PC-9 (cell line): Measurements from ENCODE around the gene RNF220.

Experiments
- EZH2 ChIP-seq: fragments of 200-600 bp; sonication (generic); IDR thresholded peaks from 2 replicates; pipeline ENCODE4 v1.8.0; 2017; ENCODE audit warnings: antibody characterized with exemption, low read depth
- TF ChIP-seq, protein P1 (sequence below): fragments of 200-600 bp; sonication (generic); conservative IDR thresholded peaks from 2 replicates; pipeline ENCODE4 v1.6.1; 2017; ENCODE audit warnings: mixed run types, antibody characterized with exemption, mild to moderate bottlenecking, moderate library complexity

GRCh38 chr1:44571712-44572571 lies 166.9 kb downstream of the RNF220 start:
- TF ChIP-seq, protein P1, sequence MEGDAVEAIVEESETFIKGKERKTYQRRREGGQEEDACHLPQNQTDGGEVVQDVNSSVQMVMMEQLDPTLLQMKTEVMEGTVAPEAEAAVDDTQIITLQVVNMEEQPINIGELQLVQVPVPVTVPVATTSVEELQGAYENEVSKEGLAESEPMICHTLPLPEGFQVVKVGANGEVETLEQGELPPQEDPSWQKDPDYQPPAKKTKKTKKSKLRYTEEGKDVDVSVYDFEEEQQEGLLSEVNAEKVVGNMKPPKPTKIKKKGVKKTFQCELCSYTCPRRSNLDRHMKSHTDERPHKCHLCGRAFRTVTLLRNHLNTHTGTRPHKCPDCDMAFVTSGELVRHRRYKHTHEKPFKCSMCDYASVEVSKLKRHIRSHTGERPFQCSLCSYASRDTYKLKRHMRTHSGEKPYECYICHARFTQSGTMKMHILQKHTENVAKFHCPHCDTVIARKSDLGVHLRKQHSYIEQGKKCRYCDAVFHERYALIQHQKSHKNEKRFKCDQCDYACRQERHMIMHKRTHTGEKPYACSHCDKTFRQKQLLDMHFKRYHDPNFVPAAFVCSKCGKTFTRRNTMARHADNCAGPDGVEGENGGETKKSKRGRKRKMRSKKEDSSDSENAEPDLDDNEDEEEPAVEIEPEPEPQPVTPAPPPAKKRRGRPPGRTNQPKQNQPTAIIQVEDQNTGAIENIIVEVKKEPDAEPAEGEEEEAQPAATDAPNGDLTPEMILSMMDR: peak; percentile 76
- TF ChIP-seq EZH2: no peak
